HG03196 (cell line): ENCODE data around the gene VAMP4.
"Not testable (repeated sequence)": the region's sequence is repeated elsewhere in the genome, so short reads cannot be mapped to it uniquely, and the experiment has no call there.

ENCODE experiments used
- ATAC-seq: cut with Tn5 transposase; IDR thresholded peaks from one replicate; pipeline ENCODE4 v1.9.1; 2021; ENCODE audit not compliant: unreplicated experiment

The VAMP4 gene

GRCh38 chr1:171753182-171753581 lies 11.3 kb upstream of the VAMP4 start:
- ATAC-seq = no peak

DNA sequence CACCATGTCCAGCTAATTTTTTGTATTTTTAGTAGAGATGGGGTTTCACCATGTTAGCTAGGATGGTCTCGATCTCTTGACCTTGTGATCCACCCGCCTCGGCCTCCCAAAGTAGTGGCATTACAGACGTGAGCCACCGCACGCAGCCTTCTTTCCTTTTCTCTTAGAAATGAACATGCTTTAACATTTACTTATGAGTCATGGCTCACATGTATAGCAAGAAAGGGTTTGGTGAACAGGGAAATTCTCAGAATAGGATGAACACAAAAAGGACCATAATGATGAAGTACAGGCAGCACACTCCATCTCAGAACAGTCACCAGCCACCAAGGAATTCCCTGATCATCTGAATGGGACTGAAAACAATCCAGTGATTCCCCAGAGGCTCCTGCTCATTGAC lies 9.4 kb upstream of the VAMP4 start:
- ATAC-seq = no peak

DNA sequence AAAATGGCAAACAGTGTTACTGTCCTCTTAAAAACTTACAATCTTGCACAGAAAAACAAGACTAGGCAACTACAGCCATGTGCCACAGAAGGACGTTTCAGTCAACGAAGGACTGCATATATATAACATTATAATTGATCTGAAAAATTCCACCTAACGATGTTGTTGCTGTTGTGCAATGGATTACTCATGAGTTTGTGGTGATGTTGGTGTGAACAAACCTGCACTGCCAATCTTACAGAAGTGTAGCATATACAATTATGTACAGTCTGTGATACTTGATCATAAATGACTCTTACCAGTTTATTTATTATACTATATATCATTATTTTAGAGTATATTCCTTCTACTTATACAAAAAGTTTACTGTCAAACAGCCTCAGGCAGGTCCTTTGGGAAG lies 6.8 kb upstream of the VAMP4 start:
- no peak for ATAC-seq

- no peak for ATAC-seq
Measured at GRCh38 chr1:171744986-171745385, 3.1 kb upstream of the VAMP4 start.

DNA sequence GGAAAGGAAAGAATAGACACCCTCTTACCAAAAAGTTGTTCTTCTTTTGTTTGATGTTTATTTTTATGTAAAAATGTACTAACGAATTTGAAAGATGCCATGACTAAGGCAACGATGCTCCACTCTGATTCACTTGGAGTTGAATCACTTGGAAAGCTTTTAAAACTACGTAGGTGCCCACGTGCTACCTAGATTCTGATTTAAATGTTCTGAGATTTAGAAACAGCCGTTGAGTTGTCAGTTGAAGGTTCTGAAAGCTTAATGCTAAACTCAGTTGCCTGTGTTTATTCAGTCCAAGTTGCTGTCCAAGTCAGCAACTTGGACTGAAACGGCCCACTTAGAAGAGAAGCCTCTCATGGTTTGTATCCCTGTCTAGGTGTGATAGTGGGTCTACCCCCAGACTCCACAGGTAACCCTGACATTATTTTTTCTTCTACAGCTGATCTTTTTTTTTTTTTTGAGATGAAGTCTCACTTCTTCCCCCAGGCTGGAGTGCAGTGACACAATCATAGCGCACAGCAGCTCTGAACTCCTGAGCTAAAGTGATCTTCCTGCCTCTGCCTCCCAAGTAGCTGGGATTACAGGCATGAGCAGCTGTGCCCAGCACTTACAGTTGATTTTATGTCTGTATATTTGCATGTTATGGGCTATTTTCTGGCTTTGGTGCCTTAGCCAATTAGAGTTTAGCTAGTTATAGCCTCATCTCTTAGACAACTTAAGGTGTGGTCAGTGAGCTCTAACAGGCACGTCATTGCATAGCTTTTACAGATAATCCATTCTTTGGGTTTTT lies 1.4 kb upstream of the VAMP4 start:
- ATAC-seq = no peak

DNA sequence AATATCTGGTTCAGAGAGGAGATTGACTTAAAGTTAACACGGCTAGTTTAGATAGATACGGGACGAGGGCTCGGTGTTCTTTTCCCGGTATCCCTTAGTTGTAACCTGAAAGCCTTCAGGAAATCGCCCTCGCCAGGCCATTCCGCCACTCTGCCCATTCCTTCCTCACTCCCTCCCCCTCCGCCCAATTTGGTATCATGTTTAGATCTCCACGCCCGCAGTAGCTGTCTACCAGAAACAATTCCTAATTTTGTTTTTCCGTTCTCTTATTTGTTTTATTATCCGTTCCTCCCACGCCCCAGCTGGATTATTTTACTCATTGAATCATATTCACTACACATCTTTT lies 685 bp upstream of the VAMP4 start:
- ATAC-seq = peak; percentile 3

DNA sequence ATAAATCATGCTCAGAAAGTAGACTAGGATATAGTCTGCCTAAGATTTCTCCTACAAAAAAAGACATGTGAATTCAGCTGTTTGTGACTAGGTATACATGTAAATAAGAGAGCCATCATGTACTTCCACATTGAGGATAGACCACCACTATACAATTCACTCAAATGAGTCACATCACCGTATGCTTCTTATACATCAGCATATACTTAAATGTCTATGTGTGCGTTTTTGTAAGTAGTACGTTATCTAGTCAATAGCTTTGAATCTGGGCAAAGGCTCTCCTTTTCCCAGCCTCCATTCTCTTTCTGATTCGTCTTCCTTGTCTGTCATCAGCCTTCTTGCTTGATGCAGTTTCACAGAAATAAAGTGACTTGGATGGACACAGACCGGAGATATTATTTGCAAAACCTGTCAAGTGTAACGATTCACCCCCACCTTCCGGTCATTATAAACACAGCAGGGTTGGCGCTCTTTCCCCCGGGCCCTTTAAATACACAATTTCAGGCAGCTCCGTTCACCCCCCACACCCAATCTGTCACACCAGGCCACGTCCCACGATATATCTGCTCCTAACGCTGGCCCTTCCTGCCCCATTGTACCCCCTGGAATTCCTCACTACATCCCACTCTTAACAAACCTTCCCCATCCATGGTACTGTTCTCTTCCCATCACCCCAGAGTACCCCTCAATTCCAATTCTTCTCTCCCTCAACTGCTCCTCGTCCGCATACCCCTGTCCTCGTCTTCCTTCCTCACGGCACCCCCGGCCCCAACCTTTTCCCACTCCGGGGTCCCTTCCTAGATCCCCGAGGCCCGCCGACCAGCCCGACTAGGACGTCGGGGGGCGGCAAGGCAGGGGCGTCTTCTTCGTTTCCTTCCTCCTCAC lies 636 bp downstream of the VAMP4 start:
- peak; percentile 23 for ATAC-seq

GRCh38 chr1:171740356-171740863 lies 1.5 kb downstream of the VAMP4 start:
- ATAC-seq = no peak

DNA sequence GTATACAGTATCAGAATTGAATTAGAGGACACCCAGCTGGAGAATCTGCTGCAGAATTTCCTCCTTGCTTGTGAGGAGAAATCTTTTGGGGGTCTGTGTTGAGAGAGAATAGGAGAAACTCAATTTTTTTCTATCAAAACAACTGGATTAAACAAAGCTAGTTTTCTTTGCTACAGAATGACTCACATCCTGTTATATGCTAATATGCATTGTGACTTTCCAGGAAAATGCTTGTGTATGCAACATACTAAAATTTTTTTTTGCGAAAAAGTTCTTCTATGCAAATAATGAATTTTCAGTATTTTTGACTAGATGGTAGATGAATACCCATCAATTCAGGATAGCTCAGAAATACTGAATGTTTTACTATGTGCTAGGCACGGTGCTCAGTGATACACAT lies 2.2 kb downstream of the VAMP4 start:
- no peak for ATAC-seq

- ATAC-seq = no peak
Measured at GRCh38 chr1:171738911-171739310, 3.0 kb downstream of the VAMP4 start.

DNA sequence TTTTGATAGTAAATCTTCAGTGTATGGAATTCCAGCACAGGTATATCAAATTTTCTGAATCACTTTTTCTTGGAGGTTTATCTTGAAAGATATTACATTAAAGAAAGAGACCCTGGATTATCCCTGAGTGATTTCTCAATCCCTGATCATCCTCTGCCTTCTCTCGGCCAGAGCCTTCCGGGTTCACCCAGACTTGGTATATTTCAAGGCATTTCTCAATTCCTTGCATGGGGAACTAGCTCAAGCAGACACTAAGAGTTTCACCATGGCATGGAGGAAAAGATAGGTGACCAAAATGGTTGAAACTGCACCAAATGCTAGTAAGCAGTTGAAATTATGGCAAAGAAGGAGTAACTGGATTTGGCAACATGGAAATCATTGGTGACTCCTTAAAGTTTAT lies 5.7 kb downstream of the VAMP4 start:
- no peak for ATAC-seq

DNA sequence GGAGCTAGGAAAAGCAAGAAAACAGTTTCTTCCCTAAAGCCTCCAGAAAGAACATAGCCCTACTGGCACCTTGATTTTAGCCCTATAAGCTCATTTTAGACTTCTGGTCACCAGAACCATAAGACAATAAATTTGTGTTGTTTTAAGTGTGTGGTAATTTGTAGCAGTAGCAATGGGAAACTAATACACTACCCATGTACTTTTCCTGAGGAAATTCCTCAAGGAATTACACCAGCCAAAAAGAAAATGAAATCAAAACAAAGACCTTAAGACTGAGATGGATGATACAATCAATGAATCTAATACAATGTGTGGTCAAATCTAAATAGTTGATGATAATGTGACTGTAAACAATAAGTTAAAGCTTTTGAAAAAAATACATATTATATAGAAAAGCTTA lies 11.8 kb downstream of the VAMP4 start:
- no peak for ATAC-seq

- ATAC-seq = no peak
Measured at GRCh38 chr1:171727778-171728177, 14.1 kb downstream of the VAMP4 start.

DNA sequence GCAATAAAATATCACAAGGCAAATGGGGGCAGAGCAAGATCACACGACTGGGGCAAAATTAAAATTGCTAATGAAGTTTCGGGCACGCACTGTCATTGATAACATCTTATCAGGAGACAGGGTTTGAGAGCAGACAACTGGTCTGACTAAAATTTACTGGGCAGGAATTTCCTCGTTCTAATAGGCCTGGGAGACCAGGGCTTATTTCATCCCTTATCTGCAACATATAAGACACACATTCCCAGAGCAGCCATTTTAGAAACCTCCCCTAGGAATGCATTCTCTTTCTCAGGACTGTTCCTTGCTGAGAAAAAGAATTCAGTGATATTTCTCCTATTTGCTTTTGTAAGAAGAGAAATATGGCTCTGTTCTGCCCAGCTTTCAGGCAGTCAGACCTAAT lies 18.7 kb downstream of the VAMP4 start:
- not testable (repeated sequence) for ATAC-seq

DNA sequence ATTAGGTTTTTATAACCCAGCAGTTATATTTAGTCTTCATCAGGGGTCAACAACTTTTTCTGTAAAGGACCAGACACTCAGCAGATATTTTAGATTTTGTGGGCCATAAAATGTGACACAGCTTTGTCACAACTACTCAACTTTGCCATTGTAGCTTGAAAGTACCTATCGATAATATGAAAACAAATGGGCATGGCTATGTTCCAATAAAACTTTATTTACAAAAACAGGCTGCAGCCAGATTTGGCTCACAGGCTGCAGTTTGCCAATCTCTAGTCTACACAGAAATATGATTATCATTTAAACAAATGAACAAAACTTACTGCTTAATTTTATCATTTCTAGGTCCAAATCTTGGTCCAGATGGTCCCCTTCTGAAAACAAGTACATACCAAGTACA lies 23.0 kb downstream of the VAMP4 start:
- no peak for ATAC-seq

GRCh38 chr1:171718216-171718615 lies 23.6 kb downstream of the VAMP4 start:
- ATAC-seq = no peak

DNA sequence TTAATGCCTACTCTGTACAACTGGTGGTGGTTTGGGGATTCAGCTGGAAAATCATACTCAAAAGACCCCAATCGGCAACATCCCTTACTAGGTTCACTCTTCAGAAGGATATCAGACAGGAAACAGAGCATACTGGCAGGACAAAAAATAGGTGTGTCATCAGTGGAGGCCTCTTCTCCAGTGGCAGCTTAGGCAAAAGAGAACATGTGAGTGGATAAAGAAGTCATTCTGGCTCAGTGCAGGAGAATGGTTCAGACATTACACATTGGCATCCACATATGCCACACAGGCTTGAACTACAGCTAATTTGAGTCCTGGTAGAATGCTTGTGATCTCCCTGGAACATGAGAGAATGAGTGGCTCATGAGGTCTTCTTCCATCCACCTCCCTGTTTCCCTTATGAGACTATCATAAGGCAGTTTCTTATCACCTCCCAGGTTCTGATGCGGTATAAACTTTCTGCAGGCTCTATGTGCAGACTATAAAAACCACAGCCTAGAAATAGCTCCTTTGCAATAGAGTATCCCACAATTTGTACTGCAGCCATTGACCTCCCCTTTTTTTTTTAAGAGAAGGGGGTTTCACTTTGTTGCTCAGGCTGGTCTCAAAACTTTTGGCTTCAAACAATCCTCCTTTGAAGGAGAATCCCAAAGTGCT lies 24.7 kb downstream of the VAMP4 start:
- ATAC-seq = no peak

- ATAC-seq = no peak
Measured at GRCh38 chr1:171716616-171717015, 25.2 kb downstream of the VAMP4 start.

DNA sequence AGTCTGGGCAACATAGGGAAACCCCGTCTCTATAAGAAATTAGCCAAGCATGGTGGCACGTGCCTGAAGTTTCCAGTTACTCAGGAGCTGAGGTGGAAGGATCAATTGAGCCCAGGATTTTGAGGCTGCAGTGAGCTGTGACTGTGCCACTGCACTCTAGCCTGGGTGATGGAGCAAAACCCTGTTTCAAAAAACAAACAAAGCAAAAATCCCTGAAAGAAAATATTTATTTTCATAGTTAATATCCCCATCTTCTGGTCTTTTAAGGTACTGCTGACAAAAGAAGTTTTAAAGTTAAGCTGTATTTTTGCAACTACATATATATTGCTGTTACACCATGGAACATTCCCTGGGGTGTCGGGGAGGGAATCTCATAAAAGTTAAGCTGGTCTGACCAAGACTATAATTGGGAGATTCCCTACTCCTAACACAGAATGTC lies 26.0 kb downstream of the VAMP4 start:
- ATAC-seq = no peak

- no peak for ATAC-seq
Measured at GRCh38 chr1:171712341-171712740, 29.5 kb downstream of the VAMP4 start.

DNA sequence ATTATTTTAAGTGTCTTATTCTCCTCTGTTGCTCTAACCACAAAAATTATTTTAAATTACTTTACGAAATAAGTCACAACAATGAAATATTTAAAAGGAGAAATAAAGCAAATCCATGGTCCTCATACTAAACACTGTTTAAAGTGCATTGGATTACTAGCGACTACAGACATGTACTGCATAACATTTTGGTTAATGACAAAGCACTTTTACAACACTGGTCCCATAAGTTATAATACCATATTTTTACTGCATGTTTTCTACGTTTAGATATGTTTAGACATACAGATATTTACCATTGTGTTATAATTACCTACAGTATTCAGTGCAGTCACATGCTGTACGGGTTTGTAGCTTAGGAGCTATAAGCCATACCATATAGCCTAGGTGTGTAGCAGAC lies 30.2 kb downstream of the VAMP4 start:
- no peak for ATAC-seq

DNA sequence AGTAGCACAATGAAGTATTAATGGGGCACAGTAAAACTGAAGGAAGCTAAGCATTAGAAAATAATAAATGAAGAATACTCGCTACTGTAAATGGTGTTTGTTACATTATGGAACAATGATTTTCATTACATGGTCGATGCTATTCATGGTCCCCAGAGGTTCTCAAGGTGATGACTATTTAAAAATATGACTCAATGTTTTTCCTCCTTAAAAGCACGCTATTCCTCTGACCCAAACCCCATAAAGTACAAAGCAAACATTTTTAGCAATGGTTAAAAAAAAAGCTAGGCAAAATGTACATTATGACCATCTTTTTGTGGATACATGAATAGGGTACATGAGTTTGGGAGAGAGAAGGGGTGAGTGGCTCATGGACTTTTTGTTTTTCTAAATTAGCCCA lies 34.3 kb downstream of the VAMP4 start:
- no peak for ATAC-seq
